22Rv1 (cell line): Measurements from ENCODE around the gene MAP3K4.

Experiments used
- H3K27ac ChIP-seq: fragments of 450-650 bp; 2 replicates; pipeline ENCODE4 v1.5.1; 2017
- CTCF ChIP-seq: fragments of 450-650 bp; IDR thresholded peaks from 2 replicates; pipeline ENCODE4 v1.5.1; 2017; ENCODE audit warnings: mild to moderate bottlenecking
- ZFX ChIP-seq: fragments of 450-650 bp; IDR thresholded peaks from 2 replicates; pipeline ENCODE4 v1.6.1; 2017; ENCODE audit warnings: antibody characterized with exemption, borderline replicate concordance

The MAP3K4 gene

GRCh38 chr6:161021998-161022743, 30.6 kb downstream of the MAP3K4 start:
- no peak for TF ChIP-seq ZFX
- no peak for TF ChIP-seq CTCF
- H3K27ac ChIP-seq: no peak overlapping the region

- H3K27ac ChIP-seq: no peak overlapping the region
- TF ChIP-seq ZFX (no peak), CTCF (no peak)
Measured at GRCh38 chr6:161023316-161023715, 31.7 kb downstream of the MAP3K4 start.

GRCh38 chr6:161024364-161024920, 32.9 kb downstream of the MAP3K4 start:
- H3K27ac ChIP-seq: no peak overlapping the region

GRCh38 chr6:161027385-161027784, 35.8 kb downstream of the MAP3K4 start:
- TF ChIP-seq CTCF: no peak
- TF ChIP-seq ZFX: no peak
- H3K27ac ChIP-seq: no peak overlapping the region

More at GRCh38 chr6:161024364-161024920, 32.9 kb downstream of the MAP3K4 start:
- TF ChIP-seq CTCF: no peak
- no peak for TF ChIP-seq ZFX

- TF ChIP-seq CTCF: no peak
Measured at GRCh38 chr6:161029195-161029809, 37.7 kb downstream of the MAP3K4 start.

GRCh38 chr6:161031721-161032495, 40.3 kb downstream of the MAP3K4 start:
- TF ChIP-seq ZFX (no peak), CTCF (no peak)
- H3K27ac ChIP-seq: no peak overlapping the region

More at GRCh38 chr6:161029195-161029809, 37.7 kb downstream of the MAP3K4 start:
- no peak overlapping the region for H3K27ac ChIP-seq
